Nephron progenitor cell (in vitro differentiated cells): ENCODE measurements around the gene TIMM23B.
"Not testable (repeated sequence)": the region's sequence is repeated elsewhere in the genome, so short reads cannot be mapped to it uniquely, and the experiment has no call there.

Experiments used
- DNase-seq: peaks from one replicate; pipeline ENCODE4 v3.0.0; 2021
- H3K27ac Mint-ChIP-seq: 2 replicates; pipeline ENCODE4 v1.8.0; 2021; ENCODE audit warnings: mild to moderate bottlenecking, moderate library complexity, mixed read lengths
- H3K27me3 Mint-ChIP-seq: 2 replicates; pipeline ENCODE4 v1.8.0; 2021; ENCODE audit warnings: mild to moderate bottlenecking, low read depth, mixed read lengths; ENCODE audit not compliant: poor library complexity
- H3K36me3 Mint-ChIP-seq: 2 replicates; pipeline ENCODE4 v1.8.0; 2021; ENCODE audit warnings: low read depth, mixed read lengths
- H3K4me1 Mint-ChIP-seq: 2 replicates; pipeline ENCODE4 v1.8.0; 2021; ENCODE audit warnings: mixed read lengths
- H3K4me3 Mint-ChIP-seq: 2 replicates; pipeline ENCODE4 v1.8.0; 2021; ENCODE audit warnings: mild to moderate bottlenecking, moderate library complexity, mixed read lengths
- H3K9me3 Mint-ChIP-seq: 2 replicates; pipeline ENCODE4 v1.8.0; 2021; ENCODE audit warnings: mild to moderate bottlenecking, moderate library complexity, mixed read lengths
- CTCF ChIP-seq: fragments of 200-600 bp; sonication (generic); IDR thresholded peaks from 2 replicates; pipeline ENCODE4 v1.5.0; 2021; ENCODE audit warnings: antibody characterized with exemption

Gene TIMM23B

GRCh38 chr10:50019279-50019678 lies 77.4 kb downstream of the TIMM23B start:
- H3K4me3 Mint-ChIP-seq, H3K36me3 Mint-ChIP-seq, H3K27ac Mint-ChIP-seq, H3K4me1 Mint-ChIP-seq, H3K9me3 Mint-ChIP-seq, DNase-seq: not testable (repeated sequence)
- peaks cover 10% of the 10 kb centered on the region for H3K27me3 Mint-ChIP-seq

- H3K9me3 Mint-ChIP-seq, H3K27ac Mint-ChIP-seq, H3K36me3 Mint-ChIP-seq, DNase-seq, H3K4me3 Mint-ChIP-seq, H3K4me1 Mint-ChIP-seq: not testable (repeated sequence)
- peaks cover 14% of the 10 kb centered on the region for H3K27me3 Mint-ChIP-seq
Measured at GRCh38 chr10:50020451-50021024, 78.7 kb downstream of the TIMM23B start.

GRCh38 chr10:50021646-50022045 lies 79.8 kb downstream of the TIMM23B start:
- no peak for DNase-seq
- Mint-ChIP-seq H3K36me3 (no peaks in the 10 kb centered on the region), H3K27ac (no peak overlapping the region), H3K4me3 (no peak overlapping the region), H3K9me3 (no peaks in the 10 kb centered on the region), H3K4me1 (no peaks in the 10 kb centered on the region), H3K27me3 (peaks cover 19% of the 10 kb centered on the region)
- TF ChIP-seq CTCF = no peak
